ENCODE measurements around the gene SLC47A1.
"Not testable (repeated sequence)": the region's sequence is repeated elsewhere in the genome, so short reads cannot be mapped to it uniquely, and the experiment has no call there.

Gene SLC47A1

GRCh38 chr17:19533718-19534561 lies at the start of gene SLC47A1:
SLC47A1 (plus strand) TSS chr17:19533854; CDS start chr17:19533940, 86 bp downstream.
- no peak for DNase-seq (ENCODE audit: low read depth)

GRCh38 chr17:19485800-19486340 lies 47.8 kb upstream of the SLC47A1 start:
- no peak for DNase-seq (ENCODE audit: low read depth)

GRCh38 chr17:19486351-19487023 lies 47.2 kb upstream of the SLC47A1 start:
- DNase-seq (ENCODE audit: low read depth), result no peak

GRCh38 chr17:19487024-19487600 lies 46.5 kb upstream of the SLC47A1 start:
- DNase-seq (ENCODE audit: low read depth), result no peak

GRCh38 chr17:19492141-19492540 lies 41.5 kb upstream of the SLC47A1 start:
- no peak for DNase-seq (ENCODE audit: low read depth)

- DNase-seq (ENCODE audit: low read depth), result no peak
These were observed 38.5 kb upstream of the SLC47A1 start for GRCh38 chr17:19494961-19495806.

DNA sequence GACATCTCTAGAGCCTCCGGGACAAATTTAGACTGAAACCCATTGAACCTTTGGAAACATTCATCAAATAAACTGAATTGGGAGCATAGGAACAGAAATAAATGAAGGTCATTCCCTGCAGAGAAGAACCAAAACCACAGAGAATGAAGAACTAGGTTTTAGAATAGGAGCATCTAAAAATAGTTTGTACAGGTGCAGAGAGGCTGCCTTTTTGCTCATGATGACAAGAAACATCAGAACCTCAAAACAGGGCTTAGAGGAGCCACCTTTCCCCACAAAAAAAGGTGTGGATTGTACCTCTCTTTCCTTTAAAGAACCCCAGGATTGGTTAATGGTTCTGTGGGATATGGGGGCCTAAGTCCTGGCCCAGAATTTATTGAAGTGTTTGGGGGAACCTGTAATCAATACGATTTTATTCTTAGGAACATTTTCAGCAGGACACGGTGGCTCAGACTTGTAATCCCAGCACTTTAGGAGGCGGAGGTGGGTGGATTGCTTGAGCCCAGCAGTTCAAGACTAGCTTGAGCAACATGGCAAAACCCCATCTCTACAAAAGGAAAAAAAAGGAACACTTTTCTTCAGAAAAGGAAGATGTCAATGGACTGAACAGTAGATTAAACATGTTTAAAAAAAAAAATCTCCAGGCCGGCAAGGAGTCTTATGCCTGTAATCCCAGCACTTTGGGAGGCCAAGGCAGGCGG lies 37.7 kb upstream of the SLC47A1 start:
- no peak for DNase-seq (ENCODE audit: low read depth)

DNA sequence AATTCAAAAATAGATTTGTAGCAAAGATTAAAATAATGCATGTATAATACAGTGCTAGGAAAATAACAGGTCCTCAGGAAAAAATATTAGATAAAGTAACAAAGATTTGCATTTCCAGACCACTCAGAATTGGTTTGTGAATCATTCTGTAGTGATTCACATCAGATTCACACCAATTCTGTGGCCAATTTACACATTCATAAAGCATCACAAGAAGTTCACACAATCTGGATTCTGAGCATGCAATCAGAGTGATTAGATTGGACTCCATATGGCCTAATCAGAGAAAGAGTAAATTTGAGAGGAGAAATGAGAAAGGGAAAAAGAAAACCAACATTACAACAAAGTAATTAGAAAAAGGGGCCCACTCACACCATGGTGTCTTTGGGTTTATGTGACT lies 36.0 kb upstream of the SLC47A1 start:
- no peak for DNase-seq (ENCODE audit: low read depth)

DNA sequence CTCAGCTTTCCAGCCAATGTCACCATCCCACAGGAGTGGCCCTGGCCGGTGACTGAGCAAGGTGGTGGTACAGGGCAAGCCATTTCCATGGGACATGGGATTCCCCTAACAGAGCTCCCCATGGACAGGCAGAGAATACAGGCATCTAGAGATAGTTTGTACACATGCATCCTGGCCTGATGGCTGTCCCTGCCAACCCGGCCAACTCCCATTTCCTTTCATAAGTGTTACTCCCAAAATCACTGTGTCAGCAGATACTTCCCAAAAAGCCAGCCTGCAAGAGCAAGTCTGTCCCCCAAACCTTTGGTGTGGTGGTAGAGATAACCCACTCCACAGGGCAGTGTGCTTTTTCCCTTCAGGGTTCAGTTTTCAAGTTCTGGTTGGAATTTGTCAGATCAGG lies 32.4 kb upstream of the SLC47A1 start:
- DNase-seq (ENCODE audit: low read depth), result no peak

DNA sequence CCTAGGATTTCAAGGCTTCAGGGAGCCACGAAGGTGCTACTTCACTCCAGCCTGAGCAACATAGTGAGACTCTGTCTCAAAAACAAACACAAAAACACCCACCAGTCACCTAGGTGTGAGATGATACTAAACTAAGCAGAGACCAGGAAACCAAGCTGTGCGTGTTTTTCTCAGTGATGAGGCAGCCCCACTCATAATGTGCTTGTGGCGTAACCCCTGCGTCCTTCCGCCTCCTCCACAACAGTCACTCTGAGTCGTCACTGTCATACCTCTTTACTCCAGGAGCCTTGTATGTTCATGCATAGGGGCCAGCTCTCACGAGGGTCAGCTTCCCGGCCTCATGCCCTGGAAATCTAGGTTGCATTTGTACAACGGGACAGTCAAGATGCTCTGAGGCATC lies 31.1 kb upstream of the SLC47A1 start:
- no peak for DNase-seq (ENCODE audit: low read depth)

DNA sequence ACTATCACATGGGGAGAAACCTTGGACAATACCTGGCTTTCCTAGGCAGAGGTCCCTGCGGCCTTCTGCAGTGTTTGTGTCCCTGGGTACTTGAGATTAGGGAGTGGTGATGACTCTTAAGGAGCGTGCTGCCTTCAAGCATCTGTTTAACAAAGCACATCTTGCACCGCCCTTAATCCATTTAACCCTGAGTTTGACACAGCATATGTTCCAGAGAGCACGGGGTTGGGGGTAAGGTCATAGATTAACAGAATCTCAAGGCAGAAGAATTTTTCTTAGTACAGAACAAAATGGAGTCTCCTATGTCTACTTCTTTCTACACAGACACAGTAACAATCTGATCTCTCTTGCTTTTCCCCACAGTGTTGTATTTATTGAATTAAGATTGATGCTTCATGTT lies 28.1 kb upstream of the SLC47A1 start:
- not testable (repeated sequence) for DNase-seq (ENCODE audit: low read depth)

DNA sequence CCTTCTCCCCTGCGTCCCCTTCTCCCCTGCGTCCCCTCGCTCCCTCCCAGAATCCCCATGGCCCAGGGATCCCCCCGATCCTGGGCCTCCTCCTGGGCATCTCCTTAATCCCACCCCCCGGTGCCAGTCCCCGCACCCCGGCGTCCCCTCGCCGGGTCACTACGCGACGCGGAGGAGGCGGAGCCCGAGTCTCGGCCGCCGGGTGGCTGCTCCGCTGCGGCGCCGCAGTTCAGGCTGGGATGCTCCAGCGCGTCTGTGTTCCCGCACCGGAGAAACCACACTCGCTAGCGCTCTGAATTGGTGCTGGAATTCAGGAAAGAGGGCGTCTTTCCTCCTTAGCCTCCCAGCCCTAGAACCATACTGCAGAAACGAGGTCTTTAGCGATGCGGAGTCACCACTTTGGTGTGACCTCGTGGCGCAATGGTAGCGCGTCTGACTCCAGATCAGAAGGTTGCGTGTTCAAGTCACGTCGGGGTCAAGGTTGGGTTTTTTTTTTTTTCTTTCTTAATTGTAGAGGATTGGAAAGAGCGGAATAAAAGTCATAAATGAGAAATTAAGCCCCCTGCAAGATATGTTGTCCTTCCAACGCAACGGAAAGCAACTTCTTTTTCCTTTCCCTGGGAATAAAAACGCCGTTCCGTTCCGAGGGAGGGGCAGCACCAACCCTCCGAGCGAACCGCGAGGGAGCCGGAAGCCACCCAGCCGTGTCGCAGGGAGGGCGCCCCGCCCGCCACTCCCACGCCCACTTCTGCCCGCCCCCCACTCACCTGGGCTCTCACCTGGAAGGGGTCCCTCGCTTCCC lies 25.7 kb upstream of the SLC47A1 start:
- peak; percentile 78 for DNase-seq (ENCODE audit: low read depth)

DNA sequence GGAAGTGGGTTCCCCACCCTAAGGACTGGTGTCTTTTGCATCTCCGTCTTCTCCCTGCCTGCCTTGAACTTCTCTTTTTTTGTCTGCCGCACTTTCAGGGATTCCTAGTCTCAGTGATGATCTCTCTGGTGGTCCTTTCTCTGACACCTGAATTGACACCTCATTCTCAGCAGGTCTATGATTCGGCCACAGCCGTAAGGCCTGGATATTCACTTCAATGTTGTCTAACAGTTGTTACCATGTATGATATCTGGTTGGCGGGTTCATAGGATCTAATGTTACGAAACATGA lies 25.1 kb upstream of the SLC47A1 start:
- no peak for DNase-seq (ENCODE audit: low read depth)

DNA sequence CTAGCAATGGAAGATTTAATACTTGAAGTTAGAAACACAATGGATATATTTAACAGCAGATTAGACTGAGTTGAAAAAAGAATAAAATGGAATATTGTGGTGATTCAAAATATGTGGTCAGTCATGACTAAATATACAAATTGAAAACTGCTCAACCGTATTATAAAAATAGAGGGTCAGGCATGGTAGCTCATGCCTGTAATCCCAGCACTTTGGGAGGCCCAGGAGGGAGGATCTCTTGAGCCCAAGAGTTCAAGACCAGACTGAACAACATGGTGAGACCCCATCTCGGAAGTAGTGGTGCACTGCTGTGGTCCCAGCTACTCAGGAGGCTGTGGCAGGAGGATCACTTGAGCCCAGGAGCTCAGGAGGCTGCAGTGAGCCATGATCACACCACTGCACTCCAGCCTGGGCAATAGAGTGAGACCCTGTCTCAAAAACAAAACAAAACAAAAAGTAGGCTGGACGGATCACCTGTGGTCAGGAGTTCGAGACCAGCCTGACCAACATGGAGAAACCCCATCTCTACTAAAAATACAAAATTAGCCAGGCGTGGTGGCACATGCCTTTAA lies 24.3 kb upstream of the SLC47A1 start:
- not testable (repeated sequence) for DNase-seq (ENCODE audit: low read depth)

- DNase-seq (ENCODE audit: low read depth), result no peak
These were observed 22.8 kb upstream of the SLC47A1 start for GRCh38 chr17:19510903-19511302.

DNA sequence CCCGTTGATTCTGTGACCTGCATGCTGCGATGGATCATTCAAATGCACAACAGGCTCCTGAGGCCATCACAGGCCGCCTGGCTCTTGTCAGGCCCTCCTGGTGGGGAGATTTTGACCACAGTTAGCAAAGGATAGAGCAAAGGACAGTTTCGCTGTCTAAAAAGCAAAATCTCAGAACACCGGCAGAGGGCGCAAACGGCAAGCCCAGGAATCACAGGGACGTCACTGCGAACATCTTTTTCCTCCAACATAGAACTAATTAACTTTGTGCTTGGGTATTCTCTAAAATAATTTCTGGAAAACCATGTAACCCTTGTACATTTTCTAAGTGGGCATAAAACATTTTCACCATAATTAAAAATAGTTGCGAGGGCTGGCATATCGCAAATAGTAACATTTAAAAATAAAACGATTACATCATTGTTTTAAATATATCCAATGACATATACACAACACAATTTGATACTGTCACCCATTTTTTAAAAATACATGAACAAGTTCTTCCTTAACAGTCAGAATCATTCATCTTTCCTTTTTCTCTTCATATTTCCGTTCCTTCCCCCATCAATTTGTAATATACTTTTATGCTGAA lies 19.7 kb upstream of the SLC47A1 start:
- peak; percentile 46 for DNase-seq (ENCODE audit: low read depth)

DNA sequence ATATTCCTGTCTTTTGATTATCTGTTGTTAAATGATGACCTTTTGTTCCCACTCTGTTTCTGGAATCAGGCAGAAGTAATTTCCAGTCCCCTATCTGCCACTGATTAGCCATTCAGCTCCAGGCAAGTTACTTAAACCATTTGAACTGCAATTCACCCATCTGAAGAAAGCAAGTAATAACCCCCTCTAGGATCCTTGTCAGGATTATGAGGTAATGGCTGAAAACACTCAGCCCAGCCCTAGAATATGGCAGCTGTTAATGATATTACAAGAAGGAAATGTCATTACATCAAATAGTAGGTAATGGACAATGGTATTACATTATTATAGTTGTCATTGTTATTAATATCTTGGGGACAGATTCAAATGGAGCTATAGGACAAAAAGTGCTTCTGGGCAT lies 16.0 kb upstream of the SLC47A1 start:
- DNase-seq (ENCODE audit: low read depth), result no peak

- DNase-seq (ENCODE audit: low read depth), result not testable (repeated sequence)
These were observed 14.0 kb upstream of the SLC47A1 start for GRCh38 chr17:19519388-19520291.

DNA sequence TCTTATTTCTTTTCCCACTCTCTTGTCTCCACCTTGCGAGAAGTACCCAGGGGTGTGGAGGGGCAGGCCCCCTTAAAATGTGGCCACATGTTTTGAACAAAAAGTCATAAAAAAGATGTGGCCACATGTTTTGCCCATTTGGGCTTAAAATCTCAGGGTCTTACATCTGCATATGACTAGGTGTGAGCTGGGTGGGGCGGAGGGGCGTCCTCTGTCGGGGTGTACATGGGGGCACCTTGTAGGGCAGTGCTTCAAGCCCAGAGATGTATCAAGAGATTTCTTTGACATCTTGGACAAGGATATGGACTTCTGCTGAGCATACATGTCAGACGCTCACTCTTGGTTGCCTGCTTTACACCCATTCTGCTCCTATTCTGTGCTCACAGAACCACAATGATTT lies 13.0 kb upstream of the SLC47A1 start:
- DNase-seq (ENCODE audit: low read depth), result no peak

Data from activated T-helper 1 cell treated with Interleukin-2 at 50 U/mL for 16 hours (primary cell).